ENCODE results near the gene FAM168A.

FAM168A gene

GRCh38 chr11:73361953-73362776 lies 235.7 kb downstream of the FAM168A start:
- DNase-seq: no peak

GRCh38 chr11:73360743-73361369 lies 237.1 kb downstream of the FAM168A start:
- no peak for DNase-seq

- peak in 2 of 4 experiments; percentile 13 to 27 for DNase-seq
Observed at GRCh38 chr11:73359930-73360742, 237.8 kb downstream of the FAM168A start.

- no peak for DNase-seq
Observed at GRCh38 chr11:73359341-73359740, 238.6 kb downstream of the FAM168A start.

- DNase-seq: no peak
Observed at GRCh38 chr11:73358071-73358470, 239.8 kb downstream of the FAM168A start.

- DNase-seq: no peak
Observed at GRCh38 chr11:73356979-73357860, 240.7 kb downstream of the FAM168A start.

- no peak for DNase-seq
Observed at GRCh38 chr11:73355109-73355508, 242.8 kb downstream of the FAM168A start.

GRCh38 chr11:73353422-73353821 lies 244.5 kb downstream of the FAM168A start:
- DNase-seq: no peak

GRCh38 chr11:73350908-73351636 lies 246.8 kb downstream of the FAM168A start:
- DNase-seq: peak in 2 of 4 experiments; percentile 15 to 31
